ENCODE measurements around the gene KRTAP1-4.
"Not testable (repeated sequence)": the region's sequence is repeated elsewhere in the genome, so short reads cannot be mapped to it uniquely, and the experiment has no call there.

KRTAP1-4 gene

GRCh38 chr17:41037853-41038350 is 7.9 kb upstream of the KRTAP1-4 start:
- DNase-seq (ENCODE audit: insufficient read length) (no peak), FAIRE-seq (no peak)
- TF ChIP-seq POLR2AphosphoS5 (IDR thresholded peaks at IDR 0.05; ENCODE audit: low read depth, low read length) (no peak), POLR2A (IDR thresholded peaks at IDR 0.05; ENCODE audit: low read depth, low read length) (no peak), TAF1 (IDR thresholded peaks at IDR 0.05; ENCODE audit: borderline replicate concordance, low read depth, low read length) (no peak)

DNA sequence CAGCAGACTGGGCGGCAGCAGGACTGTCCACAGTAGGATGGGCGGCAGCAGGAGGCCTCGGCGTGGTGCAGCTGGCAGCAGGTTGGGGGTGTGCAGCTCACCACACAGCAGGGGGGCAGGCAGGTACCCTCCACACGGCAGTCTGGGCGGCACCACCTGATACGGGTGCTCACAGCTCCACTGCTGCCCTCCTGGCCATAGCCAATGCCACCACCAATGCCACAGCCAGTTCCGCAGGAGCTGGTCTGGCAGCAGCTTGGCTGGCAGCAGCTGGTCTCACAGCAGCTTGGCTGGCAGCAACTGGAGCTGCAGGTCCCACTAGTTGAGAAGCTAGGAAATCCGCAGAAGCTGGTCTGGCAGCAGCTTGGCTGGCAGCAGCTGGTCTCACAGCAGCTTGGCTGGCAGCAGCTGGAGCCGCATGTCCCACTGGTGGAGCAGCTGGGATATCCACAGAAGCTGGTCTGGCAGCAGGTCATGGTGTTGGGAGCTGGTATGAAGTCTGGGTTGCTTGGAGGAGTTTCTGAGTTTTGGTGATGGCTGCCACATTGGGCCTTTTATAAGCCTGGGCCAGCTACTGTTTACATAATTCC is 4.4 kb upstream of the KRTAP1-4 start, which contains the start of gene KRTAP1-3:
Gene KRTAP1-3 (minus strand): TSS at position 529 of the 590 bp plus-strand sequence. CDS start 53 bp downstream, at position 476.
- DNase-seq (ENCODE audit: insufficient read length); FAIRE-seq: not testable (repeated sequence)

DNA sequence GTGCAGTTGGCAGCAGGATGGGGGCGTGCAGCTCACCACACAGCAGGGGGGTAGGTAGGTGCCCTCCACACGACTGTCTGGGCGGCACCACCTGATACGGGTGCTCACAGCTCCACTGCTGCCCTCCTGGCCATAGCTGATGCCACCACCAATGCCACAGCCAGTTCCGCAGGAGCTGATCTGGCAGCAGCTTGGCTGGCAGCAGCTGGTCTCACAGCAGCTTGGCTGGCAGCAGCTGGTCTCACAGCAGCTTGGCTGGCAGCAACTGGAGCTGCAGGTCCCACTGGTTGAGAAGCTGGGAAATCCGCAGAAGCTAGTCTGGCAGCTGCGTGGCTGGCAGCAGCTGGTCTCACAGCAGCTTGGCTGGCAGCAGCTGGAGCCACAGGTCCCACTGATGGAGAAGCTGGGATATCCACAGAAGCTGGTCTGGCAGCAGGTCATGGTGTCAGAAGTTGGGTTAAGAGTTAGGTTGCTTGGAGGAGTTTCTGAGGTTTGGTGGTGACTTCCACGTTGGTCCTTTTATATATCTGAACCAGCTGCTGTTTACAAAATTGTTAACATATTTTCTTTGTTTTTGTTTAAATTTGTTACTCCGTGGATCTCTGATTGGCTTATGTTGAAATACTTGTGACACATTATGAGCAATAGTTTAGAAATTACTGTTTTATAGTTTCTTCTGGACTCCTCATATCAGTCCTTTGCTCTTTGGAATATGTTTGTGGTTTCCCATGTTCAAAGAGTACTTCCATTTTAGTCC is 3.1 kb downstream of the KRTAP1-4 start, which contains the start of gene KRTAP1-5:
Gene KRTAP1-5 (minus strand): TSS at position 494 of the 757 bp plus-strand sequence. CDS start 53 bp downstream, at position 441.
- TF ChIP-seq POLR2AphosphoS5 (IDR thresholded peaks at IDR 0.05; ENCODE audit: low read depth, low read length) (no peak), POLR2A (IDR thresholded peaks at IDR 0.05; ENCODE audit: low read depth, low read length) (no peak)
- FAIRE-seq, result no peak

GRCh38 chr17:41024697-41025096 is 5.3 kb downstream of the KRTAP1-4 start:
- DNase-seq (ENCODE audit: insufficient read length), result no peak

More for the DNA sequence above, 3.1 kb downstream of the KRTAP1-4 start, which contains the start of gene KRTAP1-5:
- DNase-seq (ENCODE audit: insufficient read length), result no peak

GRCh38 chr17:41020336-41020735 is 9.7 kb downstream of the KRTAP1-4 start:
- TF ChIP-seq POLR2AphosphoS5 (IDR thresholded peaks at IDR 0.05; ENCODE audit: low read depth, low read length) (no peak), POLR2A (IDR thresholded peaks at IDR 0.05; ENCODE audit: low read depth, low read length) (no peak), TAF1 (IDR thresholded peaks at IDR 0.05; ENCODE audit: borderline replicate concordance, low read depth, low read length) (no peak)
- FAIRE-seq (no peak), DNase-seq (ENCODE audit: insufficient read length) (no peak)

More at GRCh38 chr17:41024697-41025096, 5.3 kb downstream of the KRTAP1-4 start:
- TF ChIP-seq POLR2AphosphoS5 (IDR thresholded peaks at IDR 0.05; ENCODE audit: low read depth, low read length), result no peak
- no peak for TF ChIP-seq POLR2A (IDR thresholded peaks at IDR 0.05; ENCODE audit: low read depth, low read length)
- no peak for TF ChIP-seq TAF1 (IDR thresholded peaks at IDR 0.05; ENCODE audit: borderline replicate concordance, low read depth, low read length)
- no peak for FAIRE-seq

GRCh38 chr17:41019415-41019814 is 10.6 kb downstream of the KRTAP1-4 start:
- FAIRE-seq, result no peak
- no peak for TF ChIP-seq POLR2AphosphoS5 (IDR thresholded peaks at IDR 0.05; ENCODE audit: low read depth, low read length)
- TF ChIP-seq POLR2A (IDR thresholded peaks at IDR 0.05; ENCODE audit: low read depth, low read length), result no peak
- TF ChIP-seq TAF1 (IDR thresholded peaks at IDR 0.05; ENCODE audit: borderline replicate concordance, low read depth, low read length), result no peak
- DNase-seq (ENCODE audit: insufficient read length), result no peak

GRCh38 chr17:41018541-41018940 is 11.5 kb downstream of the KRTAP1-4 start:
- DNase-seq (ENCODE audit: insufficient read length) (no peak), FAIRE-seq (no peak)
- TF ChIP-seq TAF1 (IDR thresholded peaks at IDR 0.05; ENCODE audit: borderline replicate concordance, low read depth, low read length), result no peak
- no peak for TF ChIP-seq POLR2A (IDR thresholded peaks at IDR 0.05; ENCODE audit: low read depth, low read length)
- TF ChIP-seq POLR2AphosphoS5 (IDR thresholded peaks at IDR 0.05; ENCODE audit: low read depth, low read length), result no peak

GRCh38 chr17:41016578-41017215 is 13.3 kb downstream of the KRTAP1-4 start:
- DNase-seq (ENCODE audit: insufficient read length) (no peak), FAIRE-seq (no peak)
- no peak for TF ChIP-seq POLR2AphosphoS5 (IDR thresholded peaks at IDR 0.05; ENCODE audit: low read depth, low read length)
- TF ChIP-seq POLR2A (IDR thresholded peaks at IDR 0.05; ENCODE audit: low read depth, low read length), result no peak
- no peak for TF ChIP-seq TAF1 (IDR thresholded peaks at IDR 0.05; ENCODE audit: borderline replicate concordance, low read depth, low read length)

DNA sequence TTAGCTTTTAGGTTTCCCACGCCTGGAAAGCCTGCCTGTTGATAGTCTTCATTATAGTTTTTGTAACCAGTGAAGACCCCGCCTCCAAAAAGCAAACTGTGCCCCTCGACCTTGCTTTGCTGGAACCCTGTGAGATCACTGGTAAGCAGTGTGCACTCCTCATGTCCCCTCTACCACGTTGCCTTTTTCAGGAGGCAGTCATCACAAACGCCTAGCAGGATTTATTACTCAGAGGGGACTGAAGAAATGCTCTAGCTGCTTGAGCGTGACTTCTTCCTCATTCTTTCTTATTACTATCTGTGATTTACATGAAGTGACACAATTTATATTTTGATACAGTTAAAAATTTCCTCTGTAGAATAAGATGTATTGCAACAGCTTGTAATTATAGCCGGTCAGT is 14.5 kb downstream of the KRTAP1-4 start:
- no peak for DNase-seq (ENCODE audit: insufficient read length)
- no peak for FAIRE-seq
- TF ChIP-seq POLR2AphosphoS5 (IDR thresholded peaks at IDR 0.05; ENCODE audit: low read depth, low read length), result no peak

DNA sequence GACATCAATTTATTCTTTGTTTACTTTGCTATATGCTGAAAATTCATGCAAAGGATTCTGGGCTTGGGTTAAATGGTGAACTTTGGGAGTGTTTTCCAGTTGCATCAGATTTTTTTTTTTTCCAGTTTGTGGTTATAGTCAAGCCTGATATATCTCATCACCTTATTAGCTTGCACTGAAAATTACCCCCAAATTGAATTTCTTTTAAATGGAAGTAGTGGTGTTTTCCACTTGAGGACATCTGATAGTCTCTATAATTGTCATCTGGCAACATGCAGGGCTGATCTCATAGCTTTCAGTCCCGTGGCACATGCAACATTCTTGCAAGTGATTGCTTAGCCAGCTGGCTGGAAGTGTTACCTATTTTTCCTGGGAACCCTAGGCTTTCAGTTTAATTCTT is 16.4 kb downstream of the KRTAP1-4 start:
- no peak for FAIRE-seq
- DNase-seq (ENCODE audit: insufficient read length), result no peak
- TF ChIP-seq POLR2A (IDR thresholded peaks at IDR 0.05; ENCODE audit: low read depth, low read length) (no peak), TAF1 (IDR thresholded peaks at IDR 0.05; ENCODE audit: borderline replicate concordance, low read depth, low read length) (no peak), POLR2AphosphoS5 (IDR thresholded peaks at IDR 0.05; ENCODE audit: low read depth, low read length) (no peak)

- FAIRE-seq (no peak), DNase-seq (ENCODE audit: insufficient read length) (no peak)
- TF ChIP-seq POLR2AphosphoS5 (IDR thresholded peaks at IDR 0.05; ENCODE audit: low read depth, low read length) (no peak), POLR2A (IDR thresholded peaks at IDR 0.05; ENCODE audit: low read depth, low read length) (no peak), TAF1 (IDR thresholded peaks at IDR 0.05; ENCODE audit: borderline replicate concordance, low read depth, low read length) (no peak)
Observed at GRCh38 chr17:41013181-41013580, 16.8 kb downstream of the KRTAP1-4 start.

All from GM12892 (cell line).